ENCODE results near the gene APCDD1L. TPM values are rescaled to one million over a fixed set of nuclear protein-coding genes. Genes with fewer than 3 reads are reported as not detected.
A peak's percentile ranks its signal among the peaks of the same experiment; 100 is the strongest.
"Not testable (repeated sequence)": the region's sequence is repeated elsewhere in the genome, so short reads cannot be mapped to it uniquely, and the experiment has no call there.

APCDD1L gene
- total and polyA plus RNA-seq, 7 donors = 0.03 to 1.2 (median 0.14) TPM

DNA sequence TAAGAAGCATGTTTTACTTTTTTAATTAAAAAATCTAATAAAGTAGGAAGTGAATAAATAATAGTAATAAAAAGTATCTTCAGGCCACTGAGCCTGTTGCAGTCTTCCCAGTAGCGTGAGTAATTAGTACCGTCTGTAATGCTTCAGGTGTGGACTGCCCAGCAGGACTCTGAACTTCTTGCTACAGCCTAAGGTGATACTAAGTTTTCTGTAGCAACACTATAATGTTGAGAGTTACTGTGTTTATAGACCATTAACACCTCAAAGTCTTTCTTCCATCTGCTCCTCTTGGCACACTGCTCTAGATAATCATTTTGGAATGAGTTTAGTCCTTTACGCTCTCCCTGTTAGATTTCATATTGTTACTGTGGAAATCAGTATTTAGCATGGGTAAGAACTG, 97.8 kb downstream of the APCDD1L start:
- WGBS, 3 donors = 84 to 91% (median 87%) methylated on average over 3 of the region's 3 CpGs
- no peak overlapping the region for H3K4me3 ChIP-seq

DNA sequence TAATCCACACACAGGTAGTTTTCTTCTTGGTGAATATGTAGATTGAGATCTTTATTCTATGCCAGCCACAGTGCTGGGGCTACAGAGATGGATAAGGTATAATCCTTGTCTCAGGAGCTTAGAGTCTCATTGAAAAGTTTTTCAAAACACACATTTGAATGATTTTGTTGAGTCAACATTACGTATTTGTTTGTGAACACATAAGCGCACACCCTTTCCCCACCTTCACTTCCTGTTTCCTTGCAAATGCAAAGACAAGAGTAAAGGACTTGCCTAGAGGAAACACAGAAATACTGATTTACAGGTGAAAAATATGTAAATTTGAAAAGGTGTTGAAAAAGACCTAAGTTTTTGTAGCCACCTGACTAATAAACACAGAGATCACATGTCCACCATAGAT, 98.4 kb downstream of the APCDD1L start:
- H3K27ac ChIP-seq = no peak overlapping the region
- 73 to 86% (median 82%) methylated on average over 2 of the region's 2 CpGs for WGBS, 3 donors

More for the DNA sequence above, 97.8 kb downstream of the APCDD1L start:
- peaks cover 3 to 34% of the 10 kb centered on the region in 2 donors for H3K36me3 ChIP-seq (ENCODE audit: insufficient read depth in 1 of 2, low read depth in 1 of 2)
- no peak for DNase-seq
- intact Hi-C loops (cut with DNase I) = no loop called here
- TF ChIP-seq, protein P1, sequence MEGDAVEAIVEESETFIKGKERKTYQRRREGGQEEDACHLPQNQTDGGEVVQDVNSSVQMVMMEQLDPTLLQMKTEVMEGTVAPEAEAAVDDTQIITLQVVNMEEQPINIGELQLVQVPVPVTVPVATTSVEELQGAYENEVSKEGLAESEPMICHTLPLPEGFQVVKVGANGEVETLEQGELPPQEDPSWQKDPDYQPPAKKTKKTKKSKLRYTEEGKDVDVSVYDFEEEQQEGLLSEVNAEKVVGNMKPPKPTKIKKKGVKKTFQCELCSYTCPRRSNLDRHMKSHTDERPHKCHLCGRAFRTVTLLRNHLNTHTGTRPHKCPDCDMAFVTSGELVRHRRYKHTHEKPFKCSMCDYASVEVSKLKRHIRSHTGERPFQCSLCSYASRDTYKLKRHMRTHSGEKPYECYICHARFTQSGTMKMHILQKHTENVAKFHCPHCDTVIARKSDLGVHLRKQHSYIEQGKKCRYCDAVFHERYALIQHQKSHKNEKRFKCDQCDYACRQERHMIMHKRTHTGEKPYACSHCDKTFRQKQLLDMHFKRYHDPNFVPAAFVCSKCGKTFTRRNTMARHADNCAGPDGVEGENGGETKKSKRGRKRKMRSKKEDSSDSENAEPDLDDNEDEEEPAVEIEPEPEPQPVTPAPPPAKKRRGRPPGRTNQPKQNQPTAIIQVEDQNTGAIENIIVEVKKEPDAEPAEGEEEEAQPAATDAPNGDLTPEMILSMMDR (IDR thresholded peaks at IDR 0.05) = no peak
- H3K9me3 ChIP-seq = no peaks in the 10 kb centered on the region
- H3K27me3 ChIP-seq (ENCODE audit: insufficient read depth in 3 of 3, low read length in 2 of 3) = no peaks in the 10 kb centered on the region
- H3K27ac ChIP-seq = no peak overlapping the region
- no peak for ATAC-seq
- H3K4me1 ChIP-seq = peaks cover 8% of the 10 kb centered on the region

DNA sequence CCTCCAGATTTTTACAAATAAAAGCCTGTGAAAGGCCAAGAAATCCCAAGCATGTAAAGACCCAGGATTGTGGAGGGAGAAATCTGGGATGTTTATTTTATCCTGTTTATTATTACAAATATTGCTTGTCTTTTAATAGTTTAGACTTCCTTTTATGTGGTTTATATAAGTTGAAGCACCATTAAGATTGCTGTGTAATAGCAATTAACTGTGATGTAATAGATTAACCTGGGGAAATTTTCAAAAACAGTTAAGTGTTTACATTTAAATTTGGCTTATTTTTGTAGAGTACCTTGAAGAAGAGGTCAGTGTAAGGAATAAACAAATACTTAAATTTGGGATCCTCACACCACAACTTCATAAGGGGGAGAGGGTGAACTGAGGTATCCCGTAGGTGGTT, 99.1 kb downstream of the APCDD1L start:
- Histone ChIP-seq H3K9me3 (no peaks in the 10 kb centered on the region), H3K27ac (no peak overlapping the region), H3K4me3 (no peak overlapping the region), H3K4me1 (peaks cover 8% of the 10 kb centered on the region), H3K27me3 (ENCODE audit: insufficient read depth in 3 of 3, low read length in 2 of 3) (no peaks in the 10 kb centered on the region), H3K36me3 (ENCODE audit: insufficient read depth in 1 of 2, low read depth in 1 of 2) (peaks cover 3 to 31% of the 10 kb centered on the region in 2 donors)
- no peak for ATAC-seq
- WGBS, 3 donors = 91 to 95% (median 92%) methylated on average over 1 of the region's 1 CpG
- intact Hi-C loops (cut with DNase I) = no loop called here
- TF ChIP-seq, protein P1 (IDR thresholded peaks at IDR 0.05) = no peak
- DNase-seq = no peak

More for the DNA sequence above, 98.4 kb downstream of the APCDD1L start:
- intact Hi-C loops (cut with DNase I) = no loop called here
- H3K27me3 ChIP-seq (ENCODE audit: insufficient read depth in 3 of 3, low read length in 2 of 3) = no peaks in the 10 kb centered on the region
- DNase-seq (no peak), ATAC-seq (no peak)
- H3K9me3 ChIP-seq = no peaks in the 10 kb centered on the region
- H3K36me3 ChIP-seq (ENCODE audit: insufficient read depth in 1 of 2, low read depth in 1 of 2) = peaks cover 3 to 33% of the 10 kb centered on the region in 2 donors
- peaks cover 8% of the 10 kb centered on the region for H3K4me1 ChIP-seq
- no peak overlapping the region for H3K4me3 ChIP-seq
- TF ChIP-seq, protein P1 (IDR thresholded peaks at IDR 0.05) = no peak

DNA sequence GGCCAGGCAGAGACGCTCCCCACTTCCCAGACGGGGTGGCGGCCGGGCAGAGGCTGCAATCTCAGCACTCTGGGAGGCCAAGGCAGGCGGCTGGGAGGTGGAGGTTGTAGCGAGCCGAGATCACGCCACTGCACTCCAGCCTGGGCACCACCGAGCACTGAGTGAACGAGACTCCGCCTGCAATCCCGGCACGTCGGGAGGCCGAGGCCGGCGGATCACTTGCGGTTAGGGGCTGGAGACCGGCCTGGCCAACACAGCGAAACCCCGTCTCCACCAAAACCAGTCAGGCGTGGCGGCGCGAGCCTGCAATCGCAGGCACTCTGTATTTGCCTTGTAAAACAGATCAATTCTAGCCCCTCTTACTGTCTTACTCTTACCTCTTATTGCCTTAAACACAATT, 100.4 kb downstream of the APCDD1L start:
- DNase-seq, ATAC-seq: not testable (repeated sequence)

DNA sequence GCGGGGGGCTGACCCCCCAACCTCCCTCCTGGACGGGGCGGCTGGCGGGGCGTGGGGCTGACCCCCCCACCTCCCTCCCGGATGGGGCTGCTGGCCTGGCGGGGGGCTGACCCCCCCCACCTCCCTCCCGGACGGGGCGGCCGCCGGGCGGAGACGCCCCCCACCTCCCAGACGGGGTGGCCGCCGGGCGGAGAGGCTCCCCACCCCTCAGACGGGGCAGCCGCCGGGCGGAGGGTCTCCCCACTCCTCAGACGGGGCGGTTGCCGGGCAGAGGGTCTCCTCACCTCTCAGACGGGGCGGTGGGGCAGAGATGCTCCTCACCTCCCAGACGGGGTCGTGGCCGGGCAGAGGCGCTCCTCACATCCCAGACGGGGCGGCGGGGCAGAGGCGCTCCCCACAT, 101.0 kb downstream of the APCDD1L start:
- H3K27ac ChIP-seq; H3K9me3 ChIP-seq; intact Hi-C loops (cut with DNase I); H3K4me3 ChIP-seq; ATAC-seq; H3K27me3 ChIP-seq (ENCODE audit: insufficient read depth in 3 of 3, low read length in 2 of 3): not testable (repeated sequence)
- WGBS, 3 donors = 99% methylated on average over 34 of the region's 35 CpGs; no CpG with 5 or more reads in 2 of the 3 donors
- peaks cover 0 to 12% of the 10 kb centered on the region in 2 donors for H3K36me3 ChIP-seq (ENCODE audit: insufficient read depth in 1 of 2, low read depth in 1 of 2)
- DNase-seq = peak in 1 of 2 donors; percentile 15
- H3K4me1 ChIP-seq = peaks cover 19% of the 10 kb centered on the region

More for the DNA sequence above, 100.4 kb downstream of the APCDD1L start:
- intact Hi-C loops (cut with DNase I); H3K9me3 ChIP-seq; H3K27ac ChIP-seq; H3K4me3 ChIP-seq; H3K27me3 ChIP-seq (ENCODE audit: insufficient read depth in 3 of 3, low read length in 2 of 3): not testable (repeated sequence)
- Histone ChIP-seq H3K36me3 (ENCODE audit: insufficient read depth in 1 of 2, low read depth in 1 of 2) (peaks cover 0 to 18% of the 10 kb centered on the region in 2 donors), H3K4me1 (peaks cover 15% of the 10 kb centered on the region)
- 95 to 98% (median 97%) methylated on average over 16 to 25 of the region's 26 CpGs for WGBS, 3 donors

Other genes starting within 250 kb of the APCDD1L start
- 1 to 10 TPM; 7.1 to 8.5 (median 8.1) TPM for gene RAB22A, start 205.7 kb downstream of the APCDD1L start, total RNA-seq
- gene RAB22A, start 205.7 kb downstream of the APCDD1L start, polyA plus RNA-seq = 1 to 10 TPM; 3.6 to 8.1 (median 6.3) TPM
- gene VAPB, start 126.2 kb downstream of the APCDD1L start, total RNA-seq = 10 to 100 TPM; 64.0 to 84.5 (median 77.5) TPM
- gene VAPB, start 126.2 kb downstream of the APCDD1L start, polyA plus RNA-seq = 10 to 100 TPM; 30.7 to 46.5 (median 44.4) TPM
- 10 to 100 TPM; 17.9 to 26.3 (median 21.1) TPM for gene STX16, start 135.9 kb upstream of the APCDD1L start, total RNA-seq
- gene STX16, start 135.9 kb upstream of the APCDD1L start, polyA plus RNA-seq = 10 to 100 TPM; 17.5 to 58.1 (median 20.0) TPM
- gene NPEPL1, start 177.4 kb upstream of the APCDD1L start, total RNA-seq = 10 to 100 TPM; 29.1 to 52.3 (median 36.4) TPM
- 10 to 100 TPM; 18.4 to 41.9 (median 29.1) TPM for gene NPEPL1, start 177.4 kb upstream of the APCDD1L start, polyA plus RNA-seq